ENCODE measurements around the gene EML2. TPM values are rescaled to one million over a fixed set of nuclear protein-coding genes. Genes with fewer than 3 reads are reported as not detected.
"Not testable (repeated sequence)": the region's sequence is repeated elsewhere in the genome, so short reads cannot be mapped to it uniquely, and the experiment has no call there.

Gene EML2
- total RNA-seq, 1 experiment from 2014 or later: 110 TPM

GRCh38 chr19:45632468-45633196 lies 6.6 kb downstream of the EML2 start:
- peak; percentile 98 for DNase-seq (ENCODE audit: unreplicated experiment)
- no peaks in the 10 kb centered on the region for H3K9me3 Mint-ChIP-seq (ENCODE audit: unreplicated experiment)
- ChIA-PET POLR2A (interaction anchor here (0.6 to 5.8 kb wide), 9 partner anchors 9 to 1893 kb away, joined by 3 to 88 read pairs (median 4); partner anchors contain the start of genes EML2, OPA3 and QPCTL), CTCF (interaction anchor here (0.6 to 2.3 kb wide), 4 partner anchors 9 to 60 kb away, joined by 3 to 12 read pairs (median 6); partner anchors contain the start of gene QPCTL)
- peaks cover 33% of the 10 kb centered on the region for H3K36me3 Mint-ChIP-seq (ENCODE audit: insufficient read depth, unreplicated experiment)
- H3K4me1 Mint-ChIP-seq (ENCODE audit: insufficient read depth, unreplicated experiment): peaks cover 11% of the 10 kb centered on the region
- intact Hi-C loops (cut with micrococcal nuclease): loop anchor here (1.0 kb wide), 1 partner anchor 18 kb away; no protein-coding TSS in a partner anchor
- peak overlapping the region; percentile 98 for H3K27ac Mint-ChIP-seq (ENCODE audit: low read depth, unreplicated experiment)
- H3K27me3 Mint-ChIP-seq (ENCODE audit: insufficient read depth, unreplicated experiment): no peaks in the 10 kb centered on the region
- no TSS peak for BruUV-seq (replicated peaks)
- peak overlapping the region; percentile 68 for H3K4me3 Mint-ChIP-seq (ENCODE audit: unreplicated experiment)
- TF ChIP-seq, protein P1, sequence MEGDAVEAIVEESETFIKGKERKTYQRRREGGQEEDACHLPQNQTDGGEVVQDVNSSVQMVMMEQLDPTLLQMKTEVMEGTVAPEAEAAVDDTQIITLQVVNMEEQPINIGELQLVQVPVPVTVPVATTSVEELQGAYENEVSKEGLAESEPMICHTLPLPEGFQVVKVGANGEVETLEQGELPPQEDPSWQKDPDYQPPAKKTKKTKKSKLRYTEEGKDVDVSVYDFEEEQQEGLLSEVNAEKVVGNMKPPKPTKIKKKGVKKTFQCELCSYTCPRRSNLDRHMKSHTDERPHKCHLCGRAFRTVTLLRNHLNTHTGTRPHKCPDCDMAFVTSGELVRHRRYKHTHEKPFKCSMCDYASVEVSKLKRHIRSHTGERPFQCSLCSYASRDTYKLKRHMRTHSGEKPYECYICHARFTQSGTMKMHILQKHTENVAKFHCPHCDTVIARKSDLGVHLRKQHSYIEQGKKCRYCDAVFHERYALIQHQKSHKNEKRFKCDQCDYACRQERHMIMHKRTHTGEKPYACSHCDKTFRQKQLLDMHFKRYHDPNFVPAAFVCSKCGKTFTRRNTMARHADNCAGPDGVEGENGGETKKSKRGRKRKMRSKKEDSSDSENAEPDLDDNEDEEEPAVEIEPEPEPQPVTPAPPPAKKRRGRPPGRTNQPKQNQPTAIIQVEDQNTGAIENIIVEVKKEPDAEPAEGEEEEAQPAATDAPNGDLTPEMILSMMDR (IDR thresholded peaks at IDR 0.05; ENCODE audit: unreplicated experiment): no peak

DNA sequence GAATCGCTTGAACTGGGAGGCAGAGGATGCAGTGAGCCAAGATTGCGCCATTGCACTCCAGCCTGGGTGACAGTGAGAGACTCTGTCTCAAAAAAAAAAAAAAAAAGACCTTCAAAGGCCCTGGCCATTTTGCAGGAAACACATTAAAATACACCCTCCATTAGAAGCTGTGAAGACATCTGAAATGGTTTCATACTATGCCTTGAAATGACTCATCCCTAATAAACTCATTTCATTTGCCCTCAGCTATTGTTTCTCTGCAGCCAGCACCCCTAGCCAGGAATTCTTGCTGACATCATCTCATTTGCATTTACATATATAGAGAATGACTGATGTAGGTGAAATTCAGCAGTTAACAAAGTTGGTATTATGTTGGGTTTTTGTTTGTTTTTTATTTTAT lies 8.7 kb downstream of the EML2 start:
- Mint-ChIP-seq H3K36me3 (ENCODE audit: insufficient read depth, unreplicated experiment) (peaks cover 45% of the 10 kb centered on the region), H3K4me3 (ENCODE audit: unreplicated experiment) (no peak overlapping the region), H3K27ac (ENCODE audit: low read depth, unreplicated experiment) (peak overlapping the region; percentile 87), H3K4me1 (ENCODE audit: insufficient read depth, unreplicated experiment) (peaks cover 11% of the 10 kb centered on the region), H3K27me3 (ENCODE audit: insufficient read depth, unreplicated experiment) (no peaks in the 10 kb centered on the region), H3K9me3 (ENCODE audit: unreplicated experiment) (no peaks in the 10 kb centered on the region)
- BruUV-seq (replicated peaks): no TSS peak
- ChIA-PET POLR2A (interaction anchor here (0.7 to 5.8 kb wide), 12 partner anchors 11 to 227 kb away, joined by 3 to 88 read pairs (median 6); partner anchors contain the start of genes EML2, QPCTL, SIX5 and SNRPD2), CTCF (interaction anchor here (0.6 to 1.8 kb wide), 6 partner anchors 12 to 126 kb away, joined by 3 to 21 read pairs (median 5); partner anchors contain the start of gene QPCTL)
- DNase-seq (ENCODE audit: unreplicated experiment): peak; percentile 95
- TF ChIP-seq, protein P1 (IDR thresholded peaks at IDR 0.05; ENCODE audit: unreplicated experiment): no peak
- intact Hi-C loops (cut with micrococcal nuclease): no loop called here

DNA sequence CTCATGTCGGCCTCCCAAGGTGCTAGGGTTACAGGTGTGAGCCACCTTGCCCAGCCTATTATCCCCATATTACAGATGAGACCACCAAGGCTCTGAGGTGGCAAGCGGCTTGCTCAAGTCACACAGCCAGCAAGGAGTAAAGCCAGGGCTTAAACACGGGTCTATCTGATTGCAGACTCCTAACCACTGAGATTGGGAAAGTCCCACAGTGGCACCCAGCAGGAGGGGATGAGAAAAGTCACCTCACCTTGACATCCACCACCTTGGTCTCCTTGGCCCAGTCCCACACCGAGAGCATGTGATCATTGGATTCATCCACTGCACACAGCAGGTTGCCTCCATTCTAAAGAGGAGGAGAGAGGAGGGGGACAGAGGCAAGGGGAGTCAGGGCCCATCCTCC lies 9.5 kb downstream of the EML2 start:
- H3K27me3 Mint-ChIP-seq (ENCODE audit: insufficient read depth, unreplicated experiment): no peaks in the 10 kb centered on the region
- DNase-seq (ENCODE audit: unreplicated experiment): no peak
- H3K4me1 Mint-ChIP-seq (ENCODE audit: insufficient read depth, unreplicated experiment): peaks cover 11% of the 10 kb centered on the region
- TF ChIP-seq, protein P1 (IDR thresholded peaks at IDR 0.05; ENCODE audit: unreplicated experiment): no peak
- intact Hi-C loops (cut with micrococcal nuclease): no loop called here
- no peaks in the 10 kb centered on the region for H3K9me3 Mint-ChIP-seq (ENCODE audit: unreplicated experiment)
- H3K4me3 Mint-ChIP-seq (ENCODE audit: unreplicated experiment): no peak overlapping the region
- ChIA-PET POLR2A (interaction anchor here (1.3 to 5.8 kb wide), 4 partner anchors 12 to 140 kb away, joined by 4 to 88 read pairs (median 38); partner anchors contain the start of genes EML2 and SIX5), CTCF (interaction anchor here (1.2 to 1.5 kb wide), 2 partner anchors 22 to 119 kb away, joined by 5 read pairs; no protein-coding TSS in a partner anchor)
- H3K27ac Mint-ChIP-seq (ENCODE audit: low read depth, unreplicated experiment): peak overlapping the region; percentile 87
- H3K36me3 Mint-ChIP-seq (ENCODE audit: insufficient read depth, unreplicated experiment): peaks cover 53% of the 10 kb centered on the region
- no TSS peak for BruUV-seq (replicated peaks)

DNA sequence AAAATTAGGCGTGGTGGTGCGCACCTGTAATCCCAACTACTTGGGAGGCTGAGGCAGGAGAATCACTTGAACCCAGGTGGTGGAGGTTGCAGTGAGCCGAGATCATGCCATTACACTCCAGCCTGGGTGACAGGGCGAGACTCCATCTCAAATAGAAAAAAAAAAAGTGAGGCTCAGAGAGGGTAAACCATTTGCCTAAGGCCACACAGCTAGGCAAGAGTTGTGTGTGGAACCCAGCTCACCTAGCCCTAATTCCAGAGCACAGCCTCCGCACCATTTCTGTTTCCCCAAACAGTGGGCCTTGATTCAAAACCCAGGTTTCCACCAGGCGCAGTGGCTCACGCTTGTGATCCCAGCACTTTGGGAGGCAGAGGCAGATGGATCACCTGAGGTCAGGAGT lies 11.0 kb downstream of the EML2 start:
- H3K27me3 Mint-ChIP-seq (ENCODE audit: insufficient read depth, unreplicated experiment); CTCF ChIA-PET; DNase-seq (ENCODE audit: unreplicated experiment); H3K9me3 Mint-ChIP-seq (ENCODE audit: unreplicated experiment); H3K27ac Mint-ChIP-seq (ENCODE audit: low read depth, unreplicated experiment); intact Hi-C loops (cut with micrococcal nuclease); H3K4me3 Mint-ChIP-seq (ENCODE audit: unreplicated experiment); BruUV-seq (replicated peaks): not testable (repeated sequence)
- H3K4me1 Mint-ChIP-seq (ENCODE audit: insufficient read depth, unreplicated experiment): peaks cover 11% of the 10 kb centered on the region
- peaks cover 67% of the 10 kb centered on the region for H3K36me3 Mint-ChIP-seq (ENCODE audit: insufficient read depth, unreplicated experiment)
- POLR2A ChIA-PET: interaction anchor here (5.8 kb wide), 1 partner anchor 12 kb away, joined by 88 read pairs; no protein-coding TSS in a partner anchor
